H9 (cell line): ENCODE data around the gene SCTR. TPM values are rescaled to one million over a fixed set of nuclear protein-coding genes. Genes with fewer than 3 reads are reported as not detected.

ENCODE experiments used
- DNase-seq: peaks from one replicate; pipeline ENCODE4 v3.0.0-alpha.2; 2017
- H2AFZ ChIP-seq: one replicate; pipeline ENCODE4 v1.6.1; 2013; ENCODE audit warnings: mild to moderate bottlenecking, low read length, control low read depth, moderate library complexity
- H2AK5ac ChIP-seq: 2 replicates; pipeline ENCODE4 v1.6.1; 2013; ENCODE audit warnings: low read length, control low read depth, mixed read lengths; ENCODE audit not compliant: insufficient read length
- H2BK120ac ChIP-seq: one replicate; pipeline ENCODE4 v1.6.1; 2013; ENCODE audit warnings: low read depth, mild to moderate bottlenecking, low read length, control low read depth, inconsistent platforms; ENCODE audit not compliant: poor library complexity, severe bottlenecking
- H2BK12ac ChIP-seq: 2 replicates; pipeline ENCODE4 v1.6.1; 2013; ENCODE audit warnings: low read length, control low read depth, mixed read lengths, low read depth; ENCODE audit not compliant: insufficient read length
- H2BK15ac ChIP-seq: 2 replicates; pipeline ENCODE4 v1.6.1; 2013; ENCODE audit warnings: low read depth, low read length, control low read depth
- H2BK20ac ChIP-seq: one replicate; pipeline ENCODE4 v1.6.1; 2013; ENCODE audit warnings: low read depth, mild to moderate bottlenecking, low read length, control low read depth, inconsistent platforms; ENCODE audit not compliant: poor library complexity, severe bottlenecking
- H2BK5ac ChIP-seq: 2 replicates; pipeline ENCODE4 v1.6.1; 2013; ENCODE audit warnings: low read length, control low read depth, mixed read lengths; ENCODE audit not compliant: insufficient read length
- H3K14ac ChIP-seq: 2 replicates; pipeline ENCODE4 v1.6.1; 2013; ENCODE audit warnings: low read length, control low read depth; ENCODE audit not compliant: insufficient read depth
- H3K18ac ChIP-seq: 2 replicates; pipeline ENCODE4 v1.6.1; 2013; ENCODE audit warnings: low read depth, mild to moderate bottlenecking, mixed read lengths, low read length, control low read depth; ENCODE audit not compliant: insufficient read length
- H3K23ac ChIP-seq: 2 replicates; pipeline ENCODE4 v1.6.1; 2013; ENCODE audit warnings: low read length, control low read depth, mixed read lengths, low read depth; ENCODE audit not compliant: insufficient read length
- H3K23me2 ChIP-seq: 2 replicates; pipeline ENCODE4 v1.6.1; 2013; ENCODE audit warnings: low read depth, mild to moderate bottlenecking, mixed read lengths, low read length, control low read depth; ENCODE audit not compliant: insufficient read length, poor library complexity, severe bottlenecking
- H3K27ac ChIP-seq: 2 replicates; pipeline ENCODE4 v1.5.1; 2013; ENCODE audit warnings: low read length, control low read depth, mixed read lengths, low read depth; ENCODE audit not compliant: insufficient read length
- H3K27me3 ChIP-seq: 2 replicates; pipeline ENCODE4 v1.6.1; 2013; ENCODE audit warnings: low read length, control low read depth, inconsistent platforms; ENCODE audit not compliant: insufficient read depth
- H3K4ac ChIP-seq: 2 replicates; pipeline ENCODE4 v1.6.1; 2013; ENCODE audit warnings: low read depth, mild to moderate bottlenecking, control low read depth, inconsistent platforms, low read length, moderate library complexity
- H3K4me1 ChIP-seq: 2 replicates; pipeline ENCODE4 v1.6.1; 2013; ENCODE audit warnings: low read length, control low read depth, inconsistent platforms; ENCODE audit not compliant: insufficient read depth
- H3K4me2 ChIP-seq: 2 replicates; pipeline ENCODE4 v1.6.1; 2013; ENCODE audit warnings: low read length, control low read depth, mixed read lengths; ENCODE audit not compliant: insufficient read length, insufficient read depth
- H3K56ac ChIP-seq: 2 replicates; pipeline ENCODE4 v1.6.1; 2013; ENCODE audit warnings: low read depth, mild to moderate bottlenecking, mixed read lengths, low read length, control low read depth; ENCODE audit not compliant: insufficient read length
- H3K79me1 ChIP-seq: 2 replicates; pipeline ENCODE4 v1.6.1; 2013; ENCODE audit warnings: low read depth, mild to moderate bottlenecking, moderate library complexity, low read length, control low read depth, inconsistent platforms; ENCODE audit not compliant: insufficient read depth, poor library complexity, severe bottlenecking
- H3K79me2 ChIP-seq: 2 replicates; pipeline ENCODE4 v1.6.1; 2013; ENCODE audit warnings: low read length, control low read depth, inconsistent platforms; ENCODE audit not compliant: insufficient read depth
- H3K9ac ChIP-seq: 2 replicates; pipeline ENCODE4 v1.6.1; 2013; ENCODE audit warnings: low read length, control low read depth, mixed read lengths; ENCODE audit not compliant: insufficient read length; ENCODE audit errors: extremely low read depth
- H3K9me3 ChIP-seq: one replicate; pipeline ENCODE4 v1.6.1; 2013; ENCODE audit warnings: low read depth, low read length, inconsistent platforms; ENCODE audit not compliant: control insufficient read depth
- H3T11ph ChIP-seq: one replicate; pipeline ENCODE4 v1.6.1; 2013; ENCODE audit warnings: mild to moderate bottlenecking, low read length, control low read depth, inconsistent platforms
- H4K20me1 ChIP-seq: one replicate; pipeline ENCODE4 v1.6.1; 2013; ENCODE audit not compliant: control insufficient read depth, insufficient read length, insufficient read depth
- H4K5ac ChIP-seq: 2 replicates; pipeline ENCODE4 v1.6.1; 2013; ENCODE audit warnings: low read depth, mild to moderate bottlenecking, mixed read lengths, low read length, control low read depth; ENCODE audit not compliant: insufficient read length
- H4K8ac ChIP-seq: replicated peaks from 2 replicates; pipeline ENCODE4 v1.6.1; 2013; ENCODE audit warnings: low read length, control low read depth, mixed read lengths, low read depth; ENCODE audit not compliant: insufficient read length
- H4K91ac ChIP-seq: 2 replicates; pipeline ENCODE4 v1.6.1; 2013; ENCODE audit warnings: low read depth, mild to moderate bottlenecking, moderate library complexity, mixed read lengths, low read length, control low read depth; ENCODE audit not compliant: insufficient read length
- H3K27ac Mint-ChIP-seq, 3 experiments: 2 replicates in 2 of 3; 3 replicates in 1 of 3; pipeline ENCODE4 v1.8.0; 2020 to 2021; ENCODE audit warnings: mixed read lengths in 3 of 3, mild to moderate bottlenecking in 1 of 3, moderate library complexity in 1 of 3
- H3K27me3 Mint-ChIP-seq: 2 replicates; pipeline ENCODE4 v1.8.0; 2021; ENCODE audit warnings: low read depth, mild to moderate bottlenecking, moderate library complexity, mixed read lengths
- H3K36me3 Mint-ChIP-seq, 3 experiments: 2 replicates in 2 of 3; 3 replicates in 1 of 3; pipeline ENCODE4 v1.8.0; 2020 to 2021; ENCODE audit warnings: low read depth in 3 of 3, mixed read lengths in 3 of 3; ENCODE audit not compliant: insufficient read depth in 1 of 3
- H3K4me1 Mint-ChIP-seq, 2 experiments: 2 replicates each; pipeline ENCODE4 v1.8.0; 2020; ENCODE audit warnings: mixed read lengths in 2 of 2
- H3K4me3 Mint-ChIP-seq, 2 experiments: 2 replicates in 1 of 2; 3 replicates in 1 of 2; pipeline ENCODE4 v1.8.0; 2020 to 2021; ENCODE audit warnings: mild to moderate bottlenecking in 2 of 2, mixed read lengths in 2 of 2, moderate library complexity in 1 of 2
- H3K9me3 Mint-ChIP-seq, 2 experiments: 2 replicates in 1 of 2; 3 replicates in 1 of 2; pipeline ENCODE4 v1.8.0; 2020; ENCODE audit warnings: mild to moderate bottlenecking in 2 of 2, mixed read lengths in 2 of 2, moderate library complexity in 1 of 2
- WGBS: extraction: QIAGEN DNeasy Blood & Tissue Kit; methylation state at CpG from one replicate; pipeline ENCODE4 v1.1.7; 2013; ENCODE audit warnings: missing lambda C conversion rate, low lambda C conversion rate, mixed read lengths; ENCODE audit not compliant: insufficient read length; ENCODE audit errors: extremely low coverage; 5-methylcytosine and 5-hydroxymethylcytosine counted together
- total RNA-seq: library from RNA; stranded (reverse); gene quantifications from 2 replicates; pipeline ENCODE4 v1.2.1, GENCODE V29; 2021
- TF ChIP-seq, protein P1 (sequence below): fragments of 200-600 bp; sonication (generic); conservative IDR thresholded peaks from 3 replicates; pipeline ENCODE4 v1.8.0; 2021; ENCODE audit warnings: antibody characterized with exemption, mild to moderate bottlenecking

The SCTR gene
- total RNA-seq, 1 experiment from 2014 or later = not detected

DNA sequence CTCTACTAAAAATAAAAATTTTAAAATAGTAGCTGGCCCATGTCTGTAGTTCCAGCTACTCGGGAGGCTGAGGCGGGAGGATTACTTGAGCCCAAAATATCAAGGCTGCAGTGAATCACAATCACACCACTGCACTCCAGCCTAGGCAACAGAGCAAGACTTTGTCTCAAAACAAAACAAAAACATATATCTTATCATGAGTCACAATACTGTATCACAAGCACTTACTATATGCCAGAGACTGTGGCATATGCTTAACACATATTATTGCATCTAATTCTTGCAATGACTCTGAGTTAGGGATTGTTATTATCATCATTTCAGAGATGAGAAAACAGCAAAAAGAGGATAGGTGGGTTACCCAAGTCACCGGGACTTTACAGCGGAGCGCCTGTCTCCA lies 122.2 kb downstream of the SCTR start:
- TF ChIP-seq, protein P1, sequence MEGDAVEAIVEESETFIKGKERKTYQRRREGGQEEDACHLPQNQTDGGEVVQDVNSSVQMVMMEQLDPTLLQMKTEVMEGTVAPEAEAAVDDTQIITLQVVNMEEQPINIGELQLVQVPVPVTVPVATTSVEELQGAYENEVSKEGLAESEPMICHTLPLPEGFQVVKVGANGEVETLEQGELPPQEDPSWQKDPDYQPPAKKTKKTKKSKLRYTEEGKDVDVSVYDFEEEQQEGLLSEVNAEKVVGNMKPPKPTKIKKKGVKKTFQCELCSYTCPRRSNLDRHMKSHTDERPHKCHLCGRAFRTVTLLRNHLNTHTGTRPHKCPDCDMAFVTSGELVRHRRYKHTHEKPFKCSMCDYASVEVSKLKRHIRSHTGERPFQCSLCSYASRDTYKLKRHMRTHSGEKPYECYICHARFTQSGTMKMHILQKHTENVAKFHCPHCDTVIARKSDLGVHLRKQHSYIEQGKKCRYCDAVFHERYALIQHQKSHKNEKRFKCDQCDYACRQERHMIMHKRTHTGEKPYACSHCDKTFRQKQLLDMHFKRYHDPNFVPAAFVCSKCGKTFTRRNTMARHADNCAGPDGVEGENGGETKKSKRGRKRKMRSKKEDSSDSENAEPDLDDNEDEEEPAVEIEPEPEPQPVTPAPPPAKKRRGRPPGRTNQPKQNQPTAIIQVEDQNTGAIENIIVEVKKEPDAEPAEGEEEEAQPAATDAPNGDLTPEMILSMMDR = no peak
- no peak overlapping the region for H3K4me3 Mint-ChIP-seq
- H4K20me1 ChIP-seq = no peaks in the 10 kb centered on the region

More for the DNA sequence above, 122.2 kb downstream of the SCTR start:
- Histone ChIP-seq H3K4ac (no peak overlapping the region), H4K91ac (no peak overlapping the region), H3K18ac (no peak overlapping the region), H3T11ph (no peak overlapping the region), H2BK20ac (no peak overlapping the region), H3K79me2 (no peaks in the 10 kb centered on the region), H3K56ac (no peak overlapping the region), H3K9ac (no peak overlapping the region), H3K27ac (no peak overlapping the region), H3K79me1 (no peaks in the 10 kb centered on the region), H3K23ac (no peak overlapping the region), H2AFZ (no peak overlapping the region), H4K5ac (no peak overlapping the region), H2BK12ac (no peak overlapping the region), H2BK15ac (no peak overlapping the region), H3K9me3 (no peaks in the 10 kb centered on the region), H3K4me2 (no peak overlapping the region), H4K8ac (no peak overlapping the region), H3K14ac (no peak overlapping the region), H3K4me1 (no peaks in the 10 kb centered on the region), H3K27me3 (no peaks in the 10 kb centered on the region), H3K23me2 (no peaks in the 10 kb centered on the region), H2BK120ac (no peak overlapping the region), H2AK5ac (no peak overlapping the region), H2BK5ac (no peak overlapping the region)
- no peaks in the 10 kb centered on the region for H3K9me3 Mint-ChIP-seq
- no peaks in the 10 kb centered on the region; a peak in 1 of 7 replicates for H3K36me3 Mint-ChIP-seq
- peaks cover 2% of the 10 kb centered on the region for H3K27me3 Mint-ChIP-seq
- DNase-seq = no peak
- peaks cover 8% of the 10 kb centered on the region in 2 experiments for H3K4me1 Mint-ChIP-seq
- WGBS = no CpG with 5 or more reads among the region's 5 CpGs
- no peak overlapping the region for H3K27ac Mint-ChIP-seq
